Right renal cortex interstitium (tissue), 3 donors: ENCODE measurements around the gene RGMA. TPM values are rescaled to one million over a fixed set of nuclear protein-coding genes. Genes with fewer than 3 reads are reported as not detected.

Experiments used
- DNase-seq, 3 donors: peaks; one replicate each; pipeline ENCODE4 v3.0.0-alpha.2; 2013; ENCODE audit warnings: low read depth in 3 of 3, low spot score in 2 of 3
- polyA plus RNA-seq, 3 donors: library from polyadenylated mRNA; unstranded; fragments of 120-200 nt; gene quantifications; one replicate each; pipeline ENCODE4 v1.2.1, GENCODE V29; 2013; ENCODE audit not compliant: insufficient read length in 3 of 3

RGMA gene
- polyA plus RNA-seq, result 1 to 10 TPM; 6.4 to 8.1 (median 7.7) TPM

- DNase-seq, result no peak
Measured at GRCh38 chr15:93088981-93089726, at the start of gene RGMA. RGMA (minus strand) TSS chr15:93089211; CDS start chr15:93088932, 279 bp downstream.

GRCh38 chr15:93136606-93137005, 47.6 kb upstream of the RGMA start:
- DNase-seq, result no peak

- no peak for DNase-seq
Measured at GRCh38 chr15:93135997-93136397, 47.0 kb upstream of the RGMA start.

GRCh38 chr15:93135459-93135858, 46.4 kb upstream of the RGMA start:
- no peak for DNase-seq

- DNase-seq, result no peak
Measured at GRCh38 chr15:93131485-93132095, 42.6 kb upstream of the RGMA start.

GRCh38 chr15:93129702-93130488, 40.9 kb upstream of the RGMA start:
- no peak for DNase-seq

- no peak for DNase-seq
Measured at GRCh38 chr15:93127286-93127685, 38.3 kb upstream of the RGMA start.

GRCh38 chr15:93126599-93126998, 37.6 kb upstream of the RGMA start:
- no peak for DNase-seq

GRCh38 chr15:93126148-93126547, 37.1 kb upstream of the RGMA start:
- no peak for DNase-seq

- DNase-seq, result no peak
Measured at GRCh38 chr15:93124126-93124525, 35.1 kb upstream of the RGMA start.

- no peak for DNase-seq
Measured at GRCh38 chr15:93121973-93122910, 33.2 kb upstream of the RGMA start.

- DNase-seq, result no peak
Measured at GRCh38 chr15:93121107-93121506, 32.1 kb upstream of the RGMA start.

GRCh38 chr15:93118904-93119303, 29.9 kb upstream of the RGMA start:
- DNase-seq, result no peak

- DNase-seq, result no peak
Measured at GRCh38 chr15:93111451-93111850, 22.4 kb upstream of the RGMA start.

- no peak for DNase-seq
Measured at GRCh38 chr15:93110502-93111040, 21.6 kb upstream of the RGMA start.

GRCh38 chr15:93109336-93110102, 20.5 kb upstream of the RGMA start:
- DNase-seq, result no peak

GRCh38 chr15:93107646-93108045, 18.6 kb upstream of the RGMA start:
- DNase-seq, result no peak

GRCh38 chr15:93105485-93105884, 16.5 kb upstream of the RGMA start:
- DNase-seq, result no peak

- DNase-seq, result no peak
Measured at GRCh38 chr15:93103823-93104222, 14.8 kb upstream of the RGMA start.
